ENCODE results near the gene UPK3BL2. TPM values are rescaled to one million over a fixed set of nuclear protein-coding genes. Genes with fewer than 3 reads are reported as not detected.
"Not testable (repeated sequence)": the region's sequence is repeated elsewhere in the genome, so short reads cannot be mapped to it uniquely, and the experiment has no call there.

Gene UPK3BL2
- total RNA-seq, 2 experiments from 2014 or later = 10.2 to 22.2 TPM

DNA sequence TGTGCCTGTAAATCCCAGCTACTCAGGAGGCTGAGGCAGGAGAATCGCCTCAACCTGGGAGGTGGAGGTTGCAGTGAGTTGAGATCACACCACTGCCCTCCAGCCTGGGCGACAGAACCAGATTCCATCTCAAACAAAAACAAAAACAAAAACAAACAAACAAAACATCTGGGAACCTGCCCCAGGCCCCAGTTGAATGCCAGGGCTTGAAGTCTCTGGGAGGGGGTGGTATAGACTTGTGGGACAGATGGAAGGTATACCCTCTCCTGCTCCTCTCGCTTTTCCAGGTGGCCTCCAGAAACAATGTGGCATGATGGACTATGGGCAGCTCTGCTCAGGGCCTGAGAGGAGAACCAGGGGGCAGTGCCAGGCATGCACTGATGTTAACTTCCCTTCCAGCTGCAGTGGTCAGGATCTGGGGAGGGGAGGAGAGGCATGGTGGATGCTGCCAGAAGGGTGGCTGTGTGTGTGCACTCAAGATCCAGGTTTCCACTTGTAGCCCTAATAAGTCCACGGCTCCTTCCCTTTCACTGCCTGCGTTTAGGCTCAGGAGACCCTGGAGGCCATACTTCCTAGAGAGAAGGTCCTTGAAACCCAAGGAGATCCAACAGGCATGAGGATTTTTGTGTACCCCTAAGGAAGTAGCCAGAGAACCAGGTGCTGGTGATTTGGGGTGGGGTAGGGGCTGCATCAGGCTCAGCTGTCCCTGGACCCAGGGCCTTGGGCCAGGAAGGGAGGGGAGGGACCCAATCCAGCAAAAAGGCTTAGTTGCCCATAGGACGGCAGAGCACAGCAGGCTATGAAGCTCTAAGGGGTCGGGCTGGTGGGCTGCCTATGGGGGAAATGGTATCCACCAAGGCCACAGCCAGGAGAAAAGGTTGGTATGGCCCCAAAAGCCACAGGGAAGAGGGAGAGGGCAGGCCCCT, 34.1 kb upstream of the UPK3BL2 start:
- not testable (repeated sequence) for BruUV-seq (replicated peaks)

GRCh38 chr7:102576363-102576762, 32.9 kb upstream of the UPK3BL2 start:
- H3K4me3 ChIP-seq (ENCODE audit: low read depth, low read length, poor library complexity, severe bottlenecking); H2AFZ ChIP-seq (ENCODE audit: low read length); POLR2A ChIA-PET; H3K4me2 ChIP-seq (ENCODE audit: low read length); H3K36me3 ChIP-seq (ENCODE audit: insufficient read depth, low read length); H3K9me2 ChIP-seq (ENCODE audit: insufficient read depth, low read length); CTCF ChIA-PET (ENCODE audit: unreplicated experiment); DNase-seq (ENCODE audit: low spot score); H3K9me3 ChIP-seq (ENCODE audit: low read length); intact Hi-C loops (cut with micrococcal nuclease; ENCODE audit: unreplicated experiment); H3K27ac ChIP-seq (ENCODE audit: low read depth, low read length, poor library complexity, severe bottlenecking); BruUV-seq (replicated peaks); H4K20me1 ChIP-seq (ENCODE audit: insufficient read depth, low read length); H3K79me2 ChIP-seq (ENCODE audit: insufficient read depth, low read depth, low read length); H3K4me1 ChIP-seq (ENCODE audit: insufficient read depth, low read length, poor library complexity, severe bottlenecking): not testable (repeated sequence)

More for the DNA sequence above, 34.1 kb upstream of the UPK3BL2 start:
- CTCF ChIA-PET (ENCODE audit: unreplicated experiment); H3K9me2 ChIP-seq (ENCODE audit: insufficient read depth, low read length); H2AFZ ChIP-seq (ENCODE audit: low read length); DNase-seq (ENCODE audit: low spot score); H3K27ac ChIP-seq (ENCODE audit: low read depth, low read length, poor library complexity, severe bottlenecking); H3K4me2 ChIP-seq (ENCODE audit: low read length); intact Hi-C loops (cut with micrococcal nuclease; ENCODE audit: unreplicated experiment); H3K79me2 ChIP-seq (ENCODE audit: insufficient read depth, low read depth, low read length); H4K20me1 ChIP-seq (ENCODE audit: insufficient read depth, low read length); H3K4me3 ChIP-seq (ENCODE audit: low read depth, low read length, poor library complexity, severe bottlenecking); H3K4me1 ChIP-seq (ENCODE audit: insufficient read depth, low read length, poor library complexity, severe bottlenecking); H3K9me3 ChIP-seq (ENCODE audit: low read length); H3K36me3 ChIP-seq (ENCODE audit: insufficient read depth, low read length); POLR2A ChIA-PET: not testable (repeated sequence)

DNA sequence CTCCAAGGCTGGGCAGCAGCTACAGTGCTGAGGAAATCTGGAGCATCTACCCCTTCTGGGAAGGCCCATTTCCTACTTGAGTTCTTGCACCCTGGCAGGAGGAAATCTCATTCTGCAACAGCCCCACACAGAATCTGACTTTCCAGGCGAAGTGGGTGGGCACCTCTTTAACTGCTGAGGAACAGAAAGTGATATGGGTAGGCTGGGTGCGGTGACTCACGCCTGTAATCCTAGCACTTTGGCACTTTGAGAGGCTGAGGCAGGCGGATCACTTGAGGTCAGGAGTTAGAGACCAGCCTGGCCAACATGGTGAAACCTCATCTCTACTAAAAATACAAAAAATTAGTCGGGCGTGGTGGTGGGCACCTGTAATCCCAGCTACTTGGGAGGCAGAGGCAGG, 31.1 kb upstream of the UPK3BL2 start:
- H3K9me2 ChIP-seq (ENCODE audit: insufficient read depth, low read length); H3K79me2 ChIP-seq (ENCODE audit: insufficient read depth, low read depth, low read length); H4K20me1 ChIP-seq (ENCODE audit: insufficient read depth, low read length); intact Hi-C loops (cut with micrococcal nuclease; ENCODE audit: unreplicated experiment); POLR2A ChIA-PET; DNase-seq (ENCODE audit: low spot score); H3K4me3 ChIP-seq (ENCODE audit: low read depth, low read length, poor library complexity, severe bottlenecking); H3K4me1 ChIP-seq (ENCODE audit: insufficient read depth, low read length, poor library complexity, severe bottlenecking); H3K27ac ChIP-seq (ENCODE audit: low read depth, low read length, poor library complexity, severe bottlenecking); H3K4me2 ChIP-seq (ENCODE audit: low read length); H2AFZ ChIP-seq (ENCODE audit: low read length); H3K36me3 ChIP-seq (ENCODE audit: insufficient read depth, low read length); CTCF ChIA-PET (ENCODE audit: unreplicated experiment); BruUV-seq (replicated peaks); H3K9me3 ChIP-seq (ENCODE audit: low read length): not testable (repeated sequence)

DNA sequence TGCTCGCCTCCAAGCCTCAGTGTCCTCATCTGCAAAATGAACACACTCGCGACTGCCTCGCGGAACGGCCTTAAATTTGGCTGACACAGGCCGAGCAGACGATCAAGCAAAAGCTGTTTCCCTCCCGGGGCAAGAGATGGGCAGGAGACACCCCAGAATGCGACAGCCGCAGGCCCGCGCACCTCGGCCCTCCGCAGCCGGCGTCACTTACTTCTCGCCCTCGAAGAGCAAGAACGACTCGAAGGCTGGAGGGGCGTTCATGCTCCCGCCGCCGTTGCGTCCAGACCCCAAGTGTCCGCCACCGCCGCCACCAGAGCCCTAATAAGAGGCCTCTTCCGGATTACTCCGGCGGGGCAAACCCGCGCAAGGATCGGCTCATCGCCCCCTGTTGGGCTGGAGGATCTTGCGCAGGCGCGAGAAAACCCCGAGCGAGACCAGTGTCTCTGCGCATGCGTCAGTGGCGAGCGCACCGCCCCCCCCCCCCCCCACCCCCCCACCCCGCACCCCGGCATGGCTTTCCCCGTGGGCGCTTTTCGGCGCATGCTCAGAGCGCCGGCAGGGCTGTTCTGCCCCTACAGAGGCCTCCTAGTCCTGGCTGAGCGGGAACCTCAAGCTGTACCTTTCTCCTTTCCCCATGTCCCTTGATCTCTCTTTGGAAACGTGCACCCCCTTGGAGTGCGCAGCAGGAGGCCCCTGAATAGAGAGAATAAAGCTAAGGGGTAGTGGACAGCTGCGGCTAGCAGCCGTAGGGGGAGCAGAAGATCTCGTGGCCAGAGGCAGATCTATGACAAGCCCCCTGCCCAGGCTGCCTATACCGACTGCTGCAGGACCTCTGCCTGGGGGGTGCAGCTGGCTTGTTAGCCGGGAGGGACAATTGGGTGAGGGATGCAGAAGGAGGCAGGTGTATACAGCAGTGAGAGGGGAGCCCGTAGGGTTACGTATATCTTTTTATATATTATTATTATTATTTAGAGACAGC, 29.1 kb upstream of the UPK3BL2 start, which contains the start of gene POLR2J3:
Gene POLR2J3, minus strand, starts transcription at position 323 of the 979 bp plus-strand sequence. Its CDS starts 62 bp downstream, at position 261.
- DNase-seq (ENCODE audit: low spot score) = peak; percentile 93
- H3K79me2 ChIP-seq (ENCODE audit: insufficient read depth, low read depth, low read length); BruUV-seq (replicated peaks); H3K27ac ChIP-seq (ENCODE audit: low read depth, low read length, poor library complexity, severe bottlenecking); H3K9me2 ChIP-seq (ENCODE audit: insufficient read depth, low read length); H4K20me1 ChIP-seq (ENCODE audit: insufficient read depth, low read length); H2AFZ ChIP-seq (ENCODE audit: low read length); intact Hi-C loops (cut with micrococcal nuclease; ENCODE audit: unreplicated experiment); H3K4me1 ChIP-seq (ENCODE audit: insufficient read depth, low read length, poor library complexity, severe bottlenecking); CTCF ChIA-PET (ENCODE audit: unreplicated experiment); H3K9me3 ChIP-seq (ENCODE audit: low read length); H3K36me3 ChIP-seq (ENCODE audit: insufficient read depth, low read length): not testable (repeated sequence)
- POLR2A ChIA-PET = interaction anchor here (0.6 to 0.7 kb wide), 2 partner anchors 479 to 1533 kb away, joined by 3 read pairs; no protein-coding TSS in a partner anchor
- Histone ChIP-seq H3K4me3 (ENCODE audit: low read depth, low read length, poor library complexity, severe bottlenecking) (peak within 1 kb of the TSS; percentile 72), H3K4me2 (ENCODE audit: low read length) (peak within 1 kb of the TSS; percentile 51; the same call in 1 of the 2 replicates)
- TF ChIP-seq, protein P1, sequence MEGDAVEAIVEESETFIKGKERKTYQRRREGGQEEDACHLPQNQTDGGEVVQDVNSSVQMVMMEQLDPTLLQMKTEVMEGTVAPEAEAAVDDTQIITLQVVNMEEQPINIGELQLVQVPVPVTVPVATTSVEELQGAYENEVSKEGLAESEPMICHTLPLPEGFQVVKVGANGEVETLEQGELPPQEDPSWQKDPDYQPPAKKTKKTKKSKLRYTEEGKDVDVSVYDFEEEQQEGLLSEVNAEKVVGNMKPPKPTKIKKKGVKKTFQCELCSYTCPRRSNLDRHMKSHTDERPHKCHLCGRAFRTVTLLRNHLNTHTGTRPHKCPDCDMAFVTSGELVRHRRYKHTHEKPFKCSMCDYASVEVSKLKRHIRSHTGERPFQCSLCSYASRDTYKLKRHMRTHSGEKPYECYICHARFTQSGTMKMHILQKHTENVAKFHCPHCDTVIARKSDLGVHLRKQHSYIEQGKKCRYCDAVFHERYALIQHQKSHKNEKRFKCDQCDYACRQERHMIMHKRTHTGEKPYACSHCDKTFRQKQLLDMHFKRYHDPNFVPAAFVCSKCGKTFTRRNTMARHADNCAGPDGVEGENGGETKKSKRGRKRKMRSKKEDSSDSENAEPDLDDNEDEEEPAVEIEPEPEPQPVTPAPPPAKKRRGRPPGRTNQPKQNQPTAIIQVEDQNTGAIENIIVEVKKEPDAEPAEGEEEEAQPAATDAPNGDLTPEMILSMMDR (conservative IDR thresholded peaks at IDR 0.05; ENCODE audit: low read length) = peak; percentile 42

DNA sequence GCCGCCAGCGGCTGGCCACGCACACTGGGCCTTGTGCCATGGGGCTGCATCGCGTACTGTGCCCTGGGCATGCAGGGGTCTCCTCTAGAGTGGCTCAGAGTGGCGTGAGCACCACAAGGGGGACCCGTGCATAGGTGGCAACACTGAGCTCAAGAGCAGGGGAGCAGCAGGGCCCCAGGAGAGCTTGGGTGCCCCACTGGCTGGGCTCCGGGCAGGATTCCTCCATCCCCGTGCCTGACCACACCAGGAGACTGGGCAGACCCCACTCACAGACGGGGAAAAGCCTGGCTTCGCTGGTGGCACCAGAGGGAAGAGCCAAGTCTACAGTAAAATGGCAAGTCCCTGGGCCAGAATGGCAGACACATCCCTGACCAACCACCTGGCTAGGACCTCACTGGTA, 25.1 kb upstream of the UPK3BL2 start:
- intact Hi-C loops (cut with micrococcal nuclease; ENCODE audit: unreplicated experiment); H3K79me2 ChIP-seq (ENCODE audit: insufficient read depth, low read depth, low read length); H3K9me2 ChIP-seq (ENCODE audit: insufficient read depth, low read length); H3K36me3 ChIP-seq (ENCODE audit: insufficient read depth, low read length); H4K20me1 ChIP-seq (ENCODE audit: insufficient read depth, low read length); H3K4me1 ChIP-seq (ENCODE audit: insufficient read depth, low read length, poor library complexity, severe bottlenecking); CTCF ChIA-PET (ENCODE audit: unreplicated experiment); H2AFZ ChIP-seq (ENCODE audit: low read length); H3K4me2 ChIP-seq (ENCODE audit: low read length); H3K9me3 ChIP-seq (ENCODE audit: low read length); H3K27ac ChIP-seq (ENCODE audit: low read depth, low read length, poor library complexity, severe bottlenecking); DNase-seq (ENCODE audit: low spot score); BruUV-seq (replicated peaks); H3K4me3 ChIP-seq (ENCODE audit: low read depth, low read length, poor library complexity, severe bottlenecking); POLR2A ChIA-PET: not testable (repeated sequence)

Data from OCI-LY7 (cell line).